ENCODE measurements around the gene KIF26B.

Gene KIF26B

DNA sequence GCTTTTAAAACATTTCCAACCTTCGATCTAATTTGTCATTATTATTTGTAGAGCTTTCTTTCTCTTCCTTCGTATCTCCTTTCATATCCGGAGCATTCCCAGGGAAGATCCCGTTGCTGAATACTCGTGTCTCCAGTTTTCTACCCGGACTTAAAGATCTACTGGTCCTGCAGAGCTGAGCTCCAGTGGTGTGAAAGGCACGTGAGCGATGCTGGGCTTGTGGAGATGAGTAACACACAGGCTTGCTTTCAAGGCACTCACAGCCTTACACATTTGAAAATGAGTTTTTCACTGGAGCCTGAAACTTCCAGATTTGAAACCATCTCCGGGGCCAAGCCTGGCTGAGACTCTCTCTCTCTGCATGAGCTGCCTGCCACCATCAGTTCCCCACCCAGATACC, 428.3 kb downstream of the KIF26B start:
- no peak for DNase-seq

DNA sequence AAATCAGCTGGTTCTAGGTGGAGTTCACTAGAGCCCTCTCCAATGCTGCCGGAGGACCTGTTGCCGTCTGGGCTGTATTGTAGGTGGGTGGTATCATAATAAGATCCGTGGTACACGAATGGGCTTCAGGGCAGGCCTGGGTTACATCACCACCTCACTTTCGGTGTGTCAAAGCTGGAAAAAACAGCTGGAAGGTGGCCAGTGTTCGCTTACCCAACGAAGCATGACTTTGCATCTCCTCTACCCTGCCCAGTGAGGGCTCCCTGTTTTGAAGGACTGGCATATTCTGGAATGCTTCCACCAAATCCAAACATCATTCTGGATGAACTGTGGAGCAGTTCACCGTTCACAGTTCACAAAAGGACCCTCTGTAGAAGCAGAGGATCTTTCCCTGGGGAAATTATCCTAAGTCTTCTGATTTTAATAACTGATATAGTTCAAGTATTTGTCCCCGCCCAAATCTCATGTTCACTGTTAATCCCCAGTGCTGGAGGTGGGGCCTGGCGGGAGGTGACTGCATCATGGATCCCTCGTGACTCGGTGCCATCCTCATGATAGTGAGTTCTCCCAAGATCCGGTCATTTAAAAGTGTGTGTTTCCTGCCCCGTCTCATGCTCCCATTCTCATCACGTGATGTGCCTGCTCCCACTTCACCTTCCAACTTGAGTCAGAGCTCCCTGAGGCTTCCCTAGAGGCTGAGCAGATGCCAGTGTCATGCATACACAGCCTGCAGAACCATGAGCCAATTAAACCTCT, 429.0 kb downstream of the KIF26B start:
- DNase-seq: no peak

DNA sequence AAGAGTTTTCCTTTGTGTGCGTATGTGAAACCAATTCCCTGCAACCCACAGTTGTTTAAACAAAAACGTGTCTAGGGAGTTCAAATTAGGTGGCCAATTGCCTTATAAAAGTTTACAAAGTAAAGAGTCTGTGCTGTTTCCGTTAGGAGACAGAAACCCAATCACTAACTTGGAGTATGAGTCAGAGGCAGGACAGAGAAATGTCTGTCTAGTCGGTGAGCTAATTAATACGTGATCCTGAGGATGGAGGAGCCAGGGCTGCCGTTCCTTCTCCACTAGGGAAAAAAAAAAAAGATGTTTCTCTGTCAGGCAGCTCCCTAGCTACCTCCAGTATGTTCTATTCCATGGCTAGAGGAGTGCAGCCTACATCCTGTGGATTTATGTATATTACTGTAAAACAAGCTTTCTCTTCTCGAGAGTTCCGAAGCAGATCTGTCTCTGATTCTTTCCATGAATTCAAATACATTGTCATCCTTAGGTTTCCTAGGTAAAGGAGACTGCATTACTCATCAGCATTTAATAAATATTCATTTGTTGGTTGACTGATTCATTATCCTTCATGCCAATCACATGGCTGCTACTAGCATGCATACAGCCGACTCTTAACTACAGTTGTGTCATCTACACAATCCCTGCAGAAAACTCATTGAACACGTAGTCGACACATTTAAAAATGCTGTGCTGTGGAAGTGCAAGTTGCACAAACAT, 430.6 kb downstream of the KIF26B start:
- no peak for DNase-seq

- DNase-seq: no peak
These were observed 432.8 kb downstream of the KIF26B start for GRCh38 chr1:245587435-245588115.

DNA sequence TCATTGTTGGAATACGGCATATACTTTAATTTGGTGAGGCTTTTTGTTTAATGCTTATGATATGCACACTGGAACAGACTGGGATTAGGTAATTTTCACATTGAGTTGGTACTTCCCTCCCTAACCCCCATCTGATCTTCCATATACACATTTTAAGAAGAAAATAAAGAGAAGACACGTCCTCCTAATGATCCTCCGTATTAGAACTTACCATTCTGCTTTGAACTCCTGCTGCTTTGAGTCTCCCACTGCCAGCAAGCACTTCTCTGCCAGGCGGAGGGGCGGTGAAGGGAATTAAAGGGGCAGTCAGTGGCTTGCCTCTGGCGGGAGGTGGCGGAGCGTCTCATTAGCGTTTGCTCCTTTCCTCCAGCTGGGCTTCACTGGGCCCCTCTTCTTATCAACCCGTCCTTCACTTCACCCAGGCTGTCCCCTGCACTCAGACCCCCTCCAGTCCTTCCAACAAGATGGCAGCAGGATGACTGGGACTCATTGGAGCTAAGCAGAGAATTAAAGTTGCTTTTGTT, 433.4 kb downstream of the KIF26B start:
- DNase-seq: no peak

DNA sequence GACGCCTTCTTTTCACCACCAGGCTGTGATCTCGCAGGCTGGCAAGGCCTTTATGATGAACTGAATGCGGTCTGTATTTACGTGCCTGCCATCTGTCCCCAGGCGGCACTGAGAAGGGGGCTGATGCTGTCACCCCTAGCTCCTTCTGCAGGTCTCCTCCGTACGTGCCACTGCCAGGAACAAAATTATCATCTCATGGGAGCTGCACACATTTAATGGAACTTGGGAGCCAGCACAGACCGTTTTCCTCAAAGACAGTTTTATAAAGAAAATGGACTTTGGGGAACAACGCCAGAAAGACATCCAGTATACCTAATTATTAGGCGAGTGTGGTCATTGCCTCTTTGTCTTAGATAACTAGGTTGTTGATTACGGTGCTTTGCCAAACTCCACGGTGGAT, 434.5 kb downstream of the KIF26B start:
- DNase-seq: no peak

DNA sequence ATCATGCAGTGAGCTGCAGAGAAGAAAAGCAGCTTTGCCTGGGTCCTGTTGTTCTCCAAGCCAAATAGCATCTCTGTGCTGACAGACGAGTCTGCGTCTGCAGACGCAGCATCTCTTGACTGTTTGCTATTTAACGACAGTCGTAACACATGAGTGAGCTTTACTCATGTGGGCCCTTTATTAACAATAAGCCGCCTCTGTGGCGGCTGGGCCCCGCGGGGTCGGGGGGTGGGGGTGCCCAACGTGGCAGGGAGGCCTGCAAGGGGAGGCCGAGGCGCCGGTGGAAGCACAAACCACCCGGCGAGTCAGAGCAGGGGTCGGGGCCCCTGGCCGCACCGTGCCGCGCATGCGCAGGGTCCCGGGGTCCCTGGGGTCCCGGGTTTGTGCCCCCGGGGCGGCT, 435.1 kb downstream of the KIF26B start:
- DNase-seq: no peak

GRCh38 chr1:245590726-245591125, 435.9 kb downstream of the KIF26B start:
- no peak for DNase-seq

GRCh38 chr1:245591346-245592188, 436.8 kb downstream of the KIF26B start:
- no peak for DNase-seq

DNA sequence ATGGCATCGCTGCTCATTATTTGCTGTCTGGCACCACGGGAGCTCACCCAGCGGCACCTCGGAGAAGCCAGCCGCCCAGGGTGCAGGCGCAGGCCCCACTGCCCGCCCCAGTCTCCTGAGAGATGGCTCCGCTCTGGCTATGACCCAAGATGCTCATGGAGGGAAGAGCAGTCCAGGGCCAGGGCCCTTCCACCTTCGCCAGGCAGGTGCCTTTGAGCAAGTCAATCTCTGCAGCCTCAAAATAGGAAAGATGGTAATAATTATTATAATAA, 437.3 kb downstream of the KIF26B start:
- DNase-seq: no peak

DNA sequence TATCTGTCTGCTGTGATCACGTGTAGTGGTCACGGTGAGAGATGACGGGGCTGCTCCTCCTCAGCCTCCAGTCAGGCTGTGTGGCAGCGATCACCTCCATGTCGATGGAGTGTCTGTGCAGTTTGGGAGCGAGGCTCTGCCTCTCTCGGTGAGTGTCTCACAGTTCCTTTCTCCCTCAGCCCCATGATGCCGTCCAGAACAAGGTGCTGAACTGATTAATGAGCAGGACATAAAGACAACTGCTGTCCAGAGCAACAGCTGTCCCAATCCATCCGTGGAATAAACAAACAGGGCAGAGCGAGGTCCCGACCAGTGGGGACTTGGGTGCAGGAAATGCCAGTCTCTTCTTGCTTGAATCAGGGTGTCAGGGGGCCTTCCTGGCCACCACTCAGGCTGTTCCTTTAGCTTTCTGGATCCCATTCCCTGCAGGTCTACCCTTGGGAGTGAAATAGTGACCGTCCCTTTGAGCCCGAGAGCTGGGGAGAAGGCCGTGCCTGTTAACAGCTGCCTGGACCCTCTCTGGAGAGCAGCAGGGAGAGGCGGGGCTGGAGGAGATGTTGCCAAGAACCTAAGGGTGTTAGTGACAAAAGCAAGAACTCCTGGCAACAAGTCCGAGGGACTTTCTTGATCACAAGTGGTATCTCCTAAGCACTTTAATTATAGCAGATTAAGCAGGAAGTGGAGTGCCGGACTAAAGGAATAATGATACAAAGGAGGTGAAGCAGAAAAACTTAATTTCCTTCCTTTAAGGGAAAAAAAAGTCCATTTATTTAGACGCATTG, 443.9 kb downstream of the KIF26B start:
- DNase-seq: no peak

DNA sequence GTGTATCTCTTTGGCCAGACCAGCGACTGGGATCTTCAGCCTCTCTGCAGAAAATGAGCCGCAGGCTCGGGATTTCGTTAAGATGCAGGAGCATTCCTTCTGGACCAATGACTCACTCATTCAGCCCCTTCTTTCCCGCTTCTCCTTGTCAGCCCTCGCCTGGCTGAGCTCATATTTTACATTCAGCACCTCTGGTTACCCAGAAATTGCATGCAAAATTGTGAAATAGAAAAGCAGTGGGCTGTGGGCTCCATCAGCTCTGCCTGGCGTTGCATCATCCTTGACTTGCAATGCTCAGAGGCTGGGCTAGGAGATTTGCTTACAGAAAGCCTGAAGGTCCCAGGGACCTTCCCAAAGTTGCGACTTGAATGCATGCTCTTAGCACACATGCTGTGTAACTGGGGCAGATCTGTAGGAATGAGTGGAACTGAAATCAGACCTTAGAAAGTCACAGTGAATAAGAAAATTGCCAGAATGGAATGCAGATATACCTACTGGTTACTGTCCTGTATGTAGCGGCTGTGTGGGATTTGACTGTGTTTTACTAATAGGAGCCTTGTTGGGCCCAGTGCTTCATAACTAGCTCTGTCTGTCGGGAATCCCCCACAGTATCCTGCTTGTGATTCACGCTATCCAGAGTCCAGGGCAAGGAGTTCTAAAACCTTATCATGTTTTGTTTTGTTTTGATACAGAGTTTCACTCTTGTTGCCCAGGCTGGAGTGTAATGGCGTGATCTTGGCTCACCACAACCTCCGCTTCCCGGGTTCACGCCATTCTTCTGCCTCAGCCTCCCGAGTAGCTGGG, 444.8 kb downstream of the KIF26B start:
- no peak for DNase-seq

DNA sequence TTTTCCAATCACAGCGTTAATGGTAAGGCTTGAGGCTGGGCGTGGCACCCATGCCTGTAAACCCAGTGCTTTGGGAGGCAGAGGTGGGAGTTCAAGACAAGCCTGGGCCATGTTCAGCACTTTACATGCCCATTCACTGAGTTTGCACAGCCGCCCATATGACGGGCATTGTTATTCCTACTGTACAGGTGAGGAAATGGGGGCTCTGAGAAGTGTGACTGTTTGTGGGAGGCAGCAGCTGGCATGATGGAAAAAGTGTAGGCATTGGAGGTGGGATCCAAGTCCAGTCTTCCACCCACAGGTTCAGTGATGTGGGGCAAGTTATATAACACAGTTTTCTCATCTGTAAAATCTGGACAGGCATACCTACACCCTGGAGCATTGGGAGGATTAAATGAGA, 445.9 kb downstream of the KIF26B start:
- DNase-seq: no peak

DNA sequence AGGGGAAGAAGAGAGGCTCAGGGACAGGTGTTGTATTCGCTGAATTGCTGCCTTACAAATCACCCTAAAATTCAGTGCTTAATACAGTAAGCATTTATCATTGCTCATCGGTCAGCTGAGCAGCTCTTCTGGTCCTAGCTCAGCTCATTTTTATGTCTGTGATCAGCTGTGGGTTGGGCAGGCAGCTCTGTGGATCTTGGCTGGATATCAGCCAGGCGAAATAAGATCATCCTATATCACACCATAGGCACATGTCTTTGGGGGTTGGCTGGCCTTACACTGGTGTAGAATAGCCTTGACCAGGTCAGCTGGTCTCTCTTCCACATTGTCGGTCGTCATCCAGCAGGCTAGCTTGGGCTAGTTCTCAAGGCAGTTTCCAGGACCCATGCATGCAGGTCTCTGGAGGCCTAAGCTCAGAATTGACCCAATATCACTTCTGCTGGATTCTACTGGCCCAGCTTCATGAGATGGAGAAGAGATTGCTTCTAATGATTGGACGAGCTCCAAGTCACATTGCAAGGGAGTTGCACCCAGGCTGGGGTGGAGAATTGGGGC, 448.6 kb downstream of the KIF26B start:
- DNase-seq: no peak

- no peak for DNase-seq
These were observed 450.2 kb downstream of the KIF26B start for GRCh38 chr1:245604979-245605378.

DNA sequence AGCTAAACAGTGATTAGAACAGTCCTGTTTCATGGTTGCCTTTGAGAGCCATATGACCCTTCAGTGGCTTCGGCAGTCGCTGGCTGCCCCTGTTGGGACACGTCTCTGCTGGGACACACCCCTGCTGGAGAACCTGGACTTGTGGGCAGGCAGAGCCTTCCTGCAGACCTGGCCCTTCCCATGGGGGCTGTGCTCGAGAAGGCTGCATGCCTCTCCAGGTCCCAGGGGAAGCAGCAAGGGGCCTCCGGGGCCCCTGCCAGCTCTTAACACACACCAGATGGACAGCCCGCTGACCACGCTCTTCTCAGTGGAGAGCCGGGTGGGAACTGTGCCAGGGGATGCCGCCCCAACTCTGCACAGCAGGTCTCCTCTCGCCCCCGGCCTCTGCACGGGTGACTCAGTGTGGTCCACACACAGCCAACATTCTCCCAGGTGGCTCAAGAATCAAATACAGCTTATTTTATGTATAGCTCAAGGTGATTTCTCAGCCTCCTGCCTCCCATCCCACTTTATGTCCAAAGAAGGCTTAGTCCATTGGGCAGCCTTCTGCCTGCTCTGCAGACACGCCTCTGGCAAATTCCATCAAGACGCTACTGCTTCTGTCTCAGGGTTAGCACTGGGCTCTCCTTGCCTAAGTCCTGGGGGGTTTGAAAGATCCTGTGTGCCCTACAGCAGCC, 450.8 kb downstream of the KIF26B start:
- DNase-seq: no peak

DNA sequence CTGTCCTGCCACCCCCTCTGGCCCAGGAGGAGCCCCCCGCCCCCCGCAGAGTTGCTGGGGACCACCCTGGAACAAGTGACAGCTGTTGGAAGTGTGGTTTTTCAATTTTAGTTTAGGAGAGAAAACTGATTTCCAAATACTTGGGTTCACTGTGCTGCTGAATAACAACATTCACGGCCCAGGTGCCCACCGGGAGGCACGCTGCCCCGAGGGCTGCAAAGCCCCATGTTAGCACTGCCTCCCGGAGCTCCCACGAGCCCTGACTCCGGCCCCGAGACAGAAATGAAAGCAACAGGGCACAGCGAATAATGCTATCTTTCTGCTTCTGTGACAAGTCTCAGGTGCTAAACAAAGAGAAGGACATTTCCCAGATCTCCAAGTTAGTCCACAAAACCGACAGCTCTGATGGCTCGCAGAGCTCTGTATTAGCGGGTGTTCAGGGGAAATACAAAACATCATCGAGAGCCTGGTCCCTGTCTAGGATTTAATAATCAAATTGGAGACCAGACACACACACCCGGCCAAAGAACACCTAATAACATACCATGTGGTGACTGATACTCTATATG, 451.5 kb downstream of the KIF26B start:
- no peak for DNase-seq

- no peak for DNase-seq
These were observed 453.5 kb downstream of the KIF26B start for GRCh38 chr1:245608271-245608670.

DNA sequence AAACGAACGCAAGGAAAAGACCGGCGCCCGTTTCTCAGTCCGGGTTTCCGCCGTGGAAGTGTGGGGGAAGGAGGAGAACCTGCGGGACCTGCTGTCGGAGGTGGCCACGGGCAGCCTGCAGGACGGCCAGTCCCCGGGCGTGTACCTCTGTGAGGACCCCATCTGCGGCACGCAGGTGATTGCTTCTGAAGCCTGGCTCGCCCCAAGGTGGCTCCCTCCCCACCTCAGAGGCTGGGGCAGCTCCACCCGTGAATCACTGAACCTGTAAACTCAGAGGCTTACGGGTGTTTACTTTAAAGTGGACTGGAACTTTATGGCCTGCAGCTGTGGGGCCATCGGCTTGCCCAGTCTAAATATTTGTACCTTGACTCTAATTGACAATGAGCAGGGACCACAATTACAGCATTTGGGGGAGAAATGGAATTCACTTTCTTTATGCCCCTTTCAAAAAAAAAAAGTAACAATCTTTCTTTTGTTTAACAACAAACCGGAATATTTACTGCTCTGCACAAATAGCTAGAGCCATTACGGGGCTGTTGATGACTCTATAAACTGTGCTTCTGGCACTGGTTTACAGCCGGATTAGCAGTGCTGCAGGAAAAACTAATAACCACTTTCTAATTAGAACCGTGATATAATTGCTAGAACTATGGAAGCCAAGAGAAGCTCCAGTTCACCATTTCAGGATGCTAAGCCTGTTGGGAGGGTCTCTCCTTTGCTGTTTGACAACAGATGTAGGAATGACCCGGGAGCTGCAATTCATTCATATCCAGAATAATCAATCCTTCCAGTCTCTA, 454.8 kb downstream of the KIF26B start:
- DNase-seq: no peak
